OCI-LY3 (cell line): Measurements from ENCODE around the gene CASP8AP2.

Source experiments
- CTCF ChIP-seq: fragments of 200-600, 300-600 bp; sonication (generic); IDR thresholded peaks from 2 replicates; pipeline ENCODE4 v1.5.1; 2014; ENCODE audit warnings: antibody characterized with exemption, low read length, low read depth
- EZH2phosphoT487 ChIP-seq: fragments of 200-600 bp; shearing (Covaris generic); IDR thresholded peaks from 2 replicates; pipeline ENCODE4 v1.6.1; 2018; ENCODE audit warnings: antibody characterized with exemption, mixed run types, low read depth

DNA sequence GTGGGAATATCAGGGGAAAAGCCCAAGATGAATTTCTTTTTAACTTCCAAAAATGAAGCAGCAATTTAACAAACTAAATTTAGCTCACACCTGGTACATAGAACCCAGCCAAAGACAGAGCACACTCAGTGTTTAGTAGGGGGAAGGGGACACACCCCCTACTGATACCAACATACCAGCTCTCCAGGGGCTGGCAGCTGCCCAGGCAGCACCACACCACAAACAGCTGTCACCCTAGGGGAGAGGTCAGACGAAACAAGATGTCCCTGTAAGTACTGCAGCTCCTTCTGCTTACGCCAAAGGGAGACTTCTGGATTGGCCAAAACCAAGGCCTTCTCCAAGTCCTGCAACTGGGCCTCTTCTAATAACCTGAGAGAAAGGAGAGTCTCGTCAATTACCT is 36.1 kb upstream of the CASP8AP2 start:
- TF ChIP-seq CTCF = no peak
- TF ChIP-seq EZH2phosphoT487 = no peak
